Keratinocyte (primary cell): Measurements from ENCODE around the gene C1D. TPM values are rescaled to one million over a fixed set of nuclear protein-coding genes. Genes with fewer than 3 reads are reported as not detected.

Source experiments
- DNase-seq: peaks from one replicate; pipeline ENCODE4 v3.0.0-alpha.2; 2011; ENCODE audit warnings: low read depth, missing footprints, low spot score
- FAIRE-seq: peaks from 2 replicates; lab custom pipeline; 2011; peaks lifted over from hg19 to GRCh38; lab: Jason Lieb, UNC
- H2AFZ ChIP-seq: 2 replicates; pipeline ENCODE4 v1.6.0; 2012; ENCODE audit warnings: low read length, control low read depth, inconsistent platforms; ENCODE audit not compliant: control insufficient read depth
- H3K27ac ChIP-seq: 2 replicates; pipeline ENCODE4 v1.5.1; 2011; ENCODE audit warnings: low read length; ENCODE audit not compliant: control insufficient read depth, insufficient read depth
- H3K27me3 ChIP-seq: 3 replicates; pipeline ENCODE4 v1.6.0; 2011; ENCODE audit warnings: low read length; ENCODE audit not compliant: control insufficient read depth, insufficient read depth; ENCODE audit errors: extremely low read depth
- H3K36me3 ChIP-seq, 2 experiments: 2 replicates in 1 of 2; 3 replicates in 1 of 2; pipeline ENCODE4 v1.5.1; 2011; ENCODE audit warnings: low read length in 2 of 2, mild to moderate bottlenecking in 1 of 2; ENCODE audit not compliant: control insufficient read depth in 2 of 2, insufficient read depth in 2 of 2; ENCODE audit errors: extremely low read depth in 1 of 2
- H3K4me1 ChIP-seq: 3 replicates; pipeline ENCODE4 v1.5.1; 2011; ENCODE audit warnings: low read length; ENCODE audit not compliant: control insufficient read depth, insufficient read depth; ENCODE audit errors: extremely low read depth
- H3K4me2 ChIP-seq: 3 replicates; pipeline ENCODE4 v1.6.0; 2011; ENCODE audit warnings: low read depth, low read length; ENCODE audit not compliant: control insufficient read depth, insufficient read depth; ENCODE audit errors: extremely low read depth
- H3K4me3 ChIP-seq, 3 experiments: fragments of 200-600 bp in 1 of 3; sonication (generic) in 1 of 3; 2 replicates in 2 of 3; 3 replicates in 1 of 3; pipeline ENCODE4 v1.5.1; 2011 to 2016; ENCODE audit warnings: low read length in 3 of 3, mild to moderate bottlenecking in 3 of 3, control low read depth in 2 of 3, inconsistent platforms in 1 of 3, low read depth in 1 of 3, mixed read lengths in 1 of 3, mixed run types in 1 of 3, moderate library complexity in 1 of 3; ENCODE audit not compliant: control insufficient read depth in 2 of 3, insufficient read depth in 2 of 3; ENCODE audit errors: extremely low read depth in 1 of 3
- H3K79me2 ChIP-seq: 2 replicates; pipeline ENCODE4 v1.6.0; 2012; ENCODE audit warnings: low read length; ENCODE audit not compliant: control insufficient read depth, insufficient read depth
- H3K9ac ChIP-seq: 3 replicates; pipeline ENCODE4 v1.6.0; 2011; ENCODE audit warnings: low read length; ENCODE audit not compliant: control insufficient read depth, insufficient read depth; ENCODE audit errors: extremely low read depth
- H3K9me1 ChIP-seq: 3 replicates; pipeline ENCODE4 v1.6.0; 2011; ENCODE audit warnings: low read length; ENCODE audit not compliant: control insufficient read depth, insufficient read depth; ENCODE audit errors: extremely low read depth
- H3K9me3 ChIP-seq: 2 replicates; pipeline ENCODE4 v1.5.1; 2012; ENCODE audit warnings: low read depth, low read length; ENCODE audit not compliant: control insufficient read depth
- H4K20me1 ChIP-seq: 3 replicates; pipeline ENCODE4 v1.6.0; 2011; ENCODE audit warnings: low read length; ENCODE audit not compliant: control insufficient read depth, insufficient read depth; ENCODE audit errors: extremely low read depth
- CTCF ChIP-seq, 3 experiments: IDR thresholded peaks in 1 of 3; conservative IDR thresholded peaks in 1 of 3; optimal IDR thresholded peaks in 1 of 3; 2 replicates in 2 of 3; 3 replicates in 1 of 3; pipeline versions ENCODE3 to v1.5.1; 2011; ENCODE audit warnings: low read length in 3 of 3, mild to moderate bottlenecking in 3 of 3, moderate library complexity in 2 of 3, control low read depth in 1 of 3, inconsistent platforms in 1 of 3; ENCODE audit not compliant: insufficient read depth in 2 of 3; ENCODE audit errors: extremely low read depth in 1 of 3
- EZH2 ChIP-seq: IDR thresholded peaks from one replicate; pipeline ENCODE4 v1.6.1; 2012; ENCODE audit warnings: inconsistent platforms, mild to moderate bottlenecking, low read length, moderate library complexity
- dilution Hi-C: fragments of 300-500 bp; cut with MboI; formaldehyde crosslinking; loops from one replicate; pipeline ENCODE4 v1.7.0; 2020; ENCODE audit warnings: low sequenced_read_pairs; ENCODE audit not compliant: extremely low pct_ligation_motif_present
- polyA plus RNA-seq, 5 experiments: library from polyadenylated mRNA; depleted of rRNA in 3 of 5; stranded (reverse) in 3 of 5; stranded (forward) in 1 of 5; unstranded in 1 of 5; fragments of >200 nt; gene quantifications; 1 replicate in 1 of 5; 2 replicates in 3 of 5; 3 replicates in 1 of 5; pipeline versions ENCODE4 v1.2.1 to v1.2.3, GENCODE V29; 2011 to 2012; ENCODE audit warnings: missing spikeins in 2 of 5, low read depth in 1 of 5, low replicate concordance in 1 of 5

C1D gene
- polyA plus RNA-seq, 1 donor (not counting 4 experiments of a cell fraction or from before 2014, with no cell fraction given), result 45.3 TPM

GRCh38 chr2:68000170-68000825 is 62.5 kb downstream of the C1D start:
- TF ChIP-seq EZH2, result no peak
- TF ChIP-seq CTCF (optimal IDR thresholded peaks at IDR 0.05 in 1 of 3, IDR thresholded peaks at IDR 0.05 in 1 of 3, conservative IDR thresholded peaks at IDR 0.05 in 1 of 3; ENCODE audit: extremely low read depth in 1 of 3, insufficient read depth in 2 of 3, low read length in 3 of 3), result no peak
- FAIRE-seq, result no peak

GRCh38 chr2:67999332-67999731 is 63.5 kb downstream of the C1D start:
- Histone ChIP-seq H2AFZ (no peak overlapping the region), H3K4me3 (no peak overlapping the region), H3K9me1 (no peaks in the 10 kb centered on the region), H3K4me2 (no peak overlapping the region), H3K36me3 (no peaks in the 10 kb centered on the region), H4K20me1 (no peaks in the 10 kb centered on the region), H3K9ac (no peak overlapping the region), H3K27me3 (no peaks in the 10 kb centered on the region), H3K27ac (no peak overlapping the region), H3K4me1 (peaks cover 29% of the 10 kb centered on the region), H3K79me2 (no peaks in the 10 kb centered on the region), H3K9me3 (no peaks in the 10 kb centered on the region)
- TF ChIP-seq CTCF (optimal IDR thresholded peaks at IDR 0.05 in 1 of 3, IDR thresholded peaks at IDR 0.05 in 1 of 3, conservative IDR thresholded peaks at IDR 0.05 in 1 of 3; ENCODE audit: extremely low read depth in 1 of 3, insufficient read depth in 2 of 3, low read length in 3 of 3), result no peak
- TF ChIP-seq EZH2, result no peak
- FAIRE-seq (peak; percentile 53), DNase-seq (no peak)
- dilution Hi-C loops, result no loop called here

More at GRCh38 chr2:68000170-68000825, 62.5 kb downstream of the C1D start:
- H2AFZ ChIP-seq, result no peak overlapping the region
- H3K79me2 ChIP-seq, result no peaks in the 10 kb centered on the region
- no peaks in the 10 kb centered on the region for H4K20me1 ChIP-seq
- no peaks in the 10 kb centered on the region for H3K9me3 ChIP-seq
- dilution Hi-C loops, result no loop called here
- no peak for DNase-seq
- H3K9ac ChIP-seq, result no peak overlapping the region
- no peak overlapping the region for H3K4me2 ChIP-seq
- no peaks in the 10 kb centered on the region for H3K9me1 ChIP-seq
- H3K4me1 ChIP-seq, result peaks cover 29% of the 10 kb centered on the region
- H3K27me3 ChIP-seq, result no peaks in the 10 kb centered on the region
- no peaks in the 10 kb centered on the region for H3K36me3 ChIP-seq
- no peak overlapping the region for H3K27ac ChIP-seq
- H3K4me3 ChIP-seq, result no peak overlapping the region
